ENCODE measurements around the gene DPT.

Gene DPT

DNA sequence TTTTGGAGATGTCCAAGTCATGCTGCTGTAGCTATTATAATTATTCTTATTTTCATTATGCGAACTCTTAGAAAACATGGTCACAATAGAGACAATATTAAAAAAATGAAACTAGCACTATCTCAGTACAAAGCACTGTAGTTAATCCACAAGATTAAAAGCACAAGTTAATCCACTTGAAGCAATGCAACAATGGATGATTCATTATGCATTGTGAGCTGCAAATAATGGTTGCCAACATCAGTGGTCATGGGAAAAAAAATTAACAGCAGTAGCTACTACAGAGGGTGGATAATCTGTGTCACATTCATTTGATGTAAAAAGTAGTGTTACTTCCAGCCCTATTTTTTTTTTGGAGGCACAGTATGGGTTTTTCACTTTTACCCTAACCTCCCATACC is 56.7 kb downstream of the DPT start:
- no peak for DNase-seq (ENCODE audit: low read depth)
- no peak overlapping the region for H3K4me3 ChIP-seq (ENCODE audit: low read depth, low read length)
- TF ChIP-seq, protein P1, sequence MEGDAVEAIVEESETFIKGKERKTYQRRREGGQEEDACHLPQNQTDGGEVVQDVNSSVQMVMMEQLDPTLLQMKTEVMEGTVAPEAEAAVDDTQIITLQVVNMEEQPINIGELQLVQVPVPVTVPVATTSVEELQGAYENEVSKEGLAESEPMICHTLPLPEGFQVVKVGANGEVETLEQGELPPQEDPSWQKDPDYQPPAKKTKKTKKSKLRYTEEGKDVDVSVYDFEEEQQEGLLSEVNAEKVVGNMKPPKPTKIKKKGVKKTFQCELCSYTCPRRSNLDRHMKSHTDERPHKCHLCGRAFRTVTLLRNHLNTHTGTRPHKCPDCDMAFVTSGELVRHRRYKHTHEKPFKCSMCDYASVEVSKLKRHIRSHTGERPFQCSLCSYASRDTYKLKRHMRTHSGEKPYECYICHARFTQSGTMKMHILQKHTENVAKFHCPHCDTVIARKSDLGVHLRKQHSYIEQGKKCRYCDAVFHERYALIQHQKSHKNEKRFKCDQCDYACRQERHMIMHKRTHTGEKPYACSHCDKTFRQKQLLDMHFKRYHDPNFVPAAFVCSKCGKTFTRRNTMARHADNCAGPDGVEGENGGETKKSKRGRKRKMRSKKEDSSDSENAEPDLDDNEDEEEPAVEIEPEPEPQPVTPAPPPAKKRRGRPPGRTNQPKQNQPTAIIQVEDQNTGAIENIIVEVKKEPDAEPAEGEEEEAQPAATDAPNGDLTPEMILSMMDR (conservative IDR thresholded peaks at IDR 0.05; ENCODE audit: low read depth, low read length) = no peak

DNA sequence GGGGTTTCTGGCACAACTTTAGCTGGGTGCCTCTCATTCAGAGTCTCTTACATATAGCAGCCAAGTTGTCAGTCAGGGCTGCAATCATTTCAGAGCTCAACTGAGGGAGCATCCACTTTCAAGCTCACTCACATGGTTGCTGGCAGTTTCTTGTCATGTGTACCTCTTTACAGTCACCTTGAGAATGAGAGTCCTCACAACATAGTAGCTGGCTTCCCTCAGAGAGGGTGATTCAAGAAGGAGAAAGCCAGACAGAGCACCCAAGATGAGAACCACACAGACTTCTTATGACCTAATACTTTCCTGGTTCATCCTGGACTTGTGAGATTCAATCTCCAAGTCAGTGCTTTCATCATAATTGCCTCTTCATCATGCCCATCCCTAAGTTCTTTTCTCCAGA is 57.2 kb downstream of the DPT start:
- TF ChIP-seq, protein P1 (conservative IDR thresholded peaks at IDR 0.05; ENCODE audit: low read depth, low read length) = no peak
- no peak for DNase-seq (ENCODE audit: low read depth)
- no peak overlapping the region for H3K4me3 ChIP-seq (ENCODE audit: low read depth, low read length)

DNA sequence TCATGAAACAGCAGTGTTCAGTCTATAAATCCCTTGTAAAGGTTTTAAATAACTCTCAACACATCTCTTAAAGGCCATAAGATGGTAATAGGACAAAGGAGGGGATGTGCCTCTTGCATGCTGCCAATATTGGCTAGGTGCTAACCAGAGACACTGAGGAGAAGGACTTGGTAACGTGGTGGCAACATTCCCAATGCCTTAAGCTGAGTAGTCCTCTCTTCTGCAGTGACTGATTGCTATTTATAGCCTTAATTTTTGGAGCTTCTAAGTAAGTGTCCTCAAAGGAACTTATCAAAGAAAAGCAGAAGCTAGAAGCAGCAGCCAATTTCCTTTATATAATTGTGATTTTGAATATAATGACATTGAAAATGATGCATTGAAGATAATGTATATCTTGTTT is 63.0 kb downstream of the DPT start:
- H3K4me3 ChIP-seq (ENCODE audit: low read depth, low read length) = no peak overlapping the region
- TF ChIP-seq, protein P1 (conservative IDR thresholded peaks at IDR 0.05; ENCODE audit: low read depth, low read length) = no peak
- DNase-seq (ENCODE audit: low read depth) = no peak

DNA sequence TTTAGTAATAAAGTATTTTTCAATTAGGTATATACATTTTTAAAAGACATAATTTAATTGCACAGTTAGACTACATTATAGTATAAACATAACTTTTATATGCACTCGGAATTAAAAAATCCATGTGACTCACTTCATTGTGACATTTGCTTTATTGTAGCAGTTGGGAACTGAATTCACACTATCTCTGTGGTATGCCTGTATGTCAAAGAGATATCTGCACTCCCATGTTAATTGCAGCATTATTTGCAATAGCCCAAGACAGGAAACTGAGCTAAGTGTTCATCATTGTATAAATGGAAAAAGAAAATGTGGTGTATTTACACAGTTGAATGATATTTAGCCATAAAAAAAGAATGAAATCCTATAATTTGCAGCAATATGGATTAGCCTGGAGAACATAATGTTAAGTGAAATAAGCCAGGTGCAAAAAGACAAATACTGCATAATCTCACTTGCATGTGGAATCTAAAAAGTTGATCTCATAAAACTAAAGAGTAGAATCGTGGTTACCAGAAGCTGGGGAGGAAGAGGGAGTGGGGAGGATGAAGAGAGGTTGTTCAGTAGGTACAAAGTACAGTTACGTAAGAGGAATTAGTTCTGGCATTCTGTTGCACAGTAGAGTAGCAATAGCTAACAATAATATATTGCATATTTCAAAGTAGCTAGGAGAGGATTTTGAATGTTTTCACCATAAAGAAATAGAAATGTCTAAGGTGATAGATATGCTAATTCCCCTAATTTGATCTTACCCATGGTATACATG is 64.8 kb downstream of the DPT start:
- no peak for DNase-seq (ENCODE audit: low read depth)
- H3K4me3 ChIP-seq (ENCODE audit: low read depth, low read length) = no peak overlapping the region
- TF ChIP-seq, protein P1 (conservative IDR thresholded peaks at IDR 0.05; ENCODE audit: low read depth, low read length) = no peak

DNA sequence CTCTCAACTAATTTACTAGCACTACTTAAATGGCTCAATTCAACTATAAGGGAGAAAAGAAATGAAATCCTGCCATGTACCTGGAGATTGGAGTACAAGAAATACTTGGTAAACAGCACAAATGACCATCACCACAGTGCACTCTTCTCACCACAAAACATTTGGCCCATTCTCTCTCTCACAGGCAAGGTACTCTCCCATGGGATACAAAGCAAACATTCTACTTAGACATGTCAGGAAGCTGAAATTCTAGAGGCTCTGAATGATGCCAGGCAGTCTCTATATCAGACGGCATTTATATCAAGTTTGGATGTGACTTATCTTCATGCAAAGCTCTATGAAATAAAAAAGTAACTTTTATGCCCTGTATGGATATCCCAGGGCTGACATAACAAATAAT is 72.5 kb downstream of the DPT start:
- TF ChIP-seq, protein P1 (conservative IDR thresholded peaks at IDR 0.05; ENCODE audit: low read depth, low read length) = no peak
- H3K4me3 ChIP-seq (ENCODE audit: low read depth, low read length) = no peak overlapping the region
- no peak for DNase-seq (ENCODE audit: low read depth)

DNA sequence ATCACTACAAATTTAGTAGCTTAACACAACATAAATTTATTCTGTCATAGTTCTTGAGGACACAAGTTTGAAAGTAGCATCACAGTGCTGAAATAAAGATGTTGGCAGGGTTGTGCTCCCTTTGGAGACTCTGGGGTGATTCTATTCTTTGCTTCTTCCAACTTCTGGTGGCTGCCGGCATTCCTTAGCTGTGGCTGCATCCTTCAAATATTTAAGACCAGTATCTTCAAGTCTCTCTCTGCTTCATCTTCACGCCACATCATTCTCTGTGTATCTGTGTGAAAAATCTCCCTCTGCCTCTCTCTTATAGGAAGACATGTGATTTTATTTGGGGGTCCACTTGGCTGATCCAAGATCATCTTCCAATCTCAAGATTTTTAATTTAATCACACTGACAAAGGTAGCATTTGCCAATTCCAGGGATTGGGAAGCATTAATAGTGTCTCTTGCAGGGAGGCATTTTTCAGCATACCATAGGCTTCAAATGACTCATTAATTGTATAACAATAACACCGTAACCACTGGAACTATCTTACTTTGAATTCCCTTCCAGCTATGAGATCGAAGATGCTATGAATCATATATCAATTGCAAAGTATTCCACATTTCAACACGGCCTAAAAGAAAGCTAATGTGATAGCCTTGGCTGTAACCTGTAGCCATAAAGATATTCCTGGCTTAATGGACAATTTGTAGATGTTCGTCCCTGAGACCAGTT is 74.6 kb downstream of the DPT start:
- no peak for DNase-seq (ENCODE audit: low read depth)
- TF ChIP-seq, protein P1 (conservative IDR thresholded peaks at IDR 0.05; ENCODE audit: low read depth, low read length) = no peak
- H3K4me3 ChIP-seq (ENCODE audit: low read depth, low read length) = no peak overlapping the region
